Effector memory CD4-positive, alpha-beta T cell (primary cell): ENCODE measurements around the gene SYT14.
"Not testable (repeated sequence)": the region's sequence is repeated elsewhere in the genome, so short reads cannot be mapped to it uniquely, and the experiment has no call there.

ENCODE experiments used
- DNase-seq, 3 donors: peaks; one replicate each; pipeline ENCODE4 v3.0.0-alpha.2; 2020
- H3K27ac ChIP-seq: 2 replicates; pipeline ENCODE4 v1.7.0; 2013; ENCODE audit warnings: mild to moderate bottlenecking, low read length, moderate library complexity; ENCODE audit not compliant: insufficient read depth, poor library complexity, severe bottlenecking
- H3K27me3 ChIP-seq: replicated peaks from 2 replicates; pipeline ENCODE4 v1.7.0; 2013; ENCODE audit warnings: mild to moderate bottlenecking, low read length; ENCODE audit not compliant: insufficient read depth, control insufficient read depth, poor library complexity, severe bottlenecking
- H3K36me3 ChIP-seq: 2 replicates; pipeline ENCODE4 v1.7.0; 2013; ENCODE audit warnings: mild to moderate bottlenecking, low read length, moderate library complexity; ENCODE audit not compliant: control insufficient read depth, insufficient read depth
- H3K4me1 ChIP-seq: 2 replicates; pipeline ENCODE4 v1.7.0; 2013; ENCODE audit warnings: low read length, mild to moderate bottlenecking; ENCODE audit not compliant: control insufficient read depth, insufficient read depth, poor library complexity, severe bottlenecking
- H3K4me3 ChIP-seq: 2 replicates; pipeline ENCODE4 v1.7.0; 2013; ENCODE audit warnings: low read length, low read depth, mild to moderate bottlenecking; ENCODE audit not compliant: insufficient read depth, poor library complexity, severe bottlenecking
- H3K9me3 ChIP-seq: 2 replicates; pipeline ENCODE4 v1.7.0; 2013; ENCODE audit warnings: mild to moderate bottlenecking, low read length, moderate library complexity; ENCODE audit not compliant: control insufficient read depth

SYT14 gene

DNA sequence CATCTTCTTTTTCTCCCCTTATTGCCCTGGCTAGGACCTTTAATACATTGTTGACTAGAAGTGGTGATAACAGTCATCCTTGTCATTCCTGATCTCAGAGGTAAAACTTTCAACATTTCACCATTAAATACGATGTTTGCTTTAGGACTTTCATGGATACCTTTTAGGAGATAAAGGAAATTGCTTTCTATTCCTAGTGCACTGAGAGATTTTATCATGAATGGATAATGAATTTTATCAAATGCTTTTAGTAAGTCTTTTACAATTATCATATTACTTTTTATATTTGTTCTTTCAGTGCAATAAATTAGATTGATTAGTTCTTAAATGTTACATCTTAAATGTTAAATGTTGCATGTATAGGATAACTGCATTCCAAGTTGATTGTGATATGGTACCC, 147.3 kb downstream of the SYT14 start:
- Histone ChIP-seq H3K36me3 (no peaks in the 10 kb centered on the region), H3K9me3 (no peaks in the 10 kb centered on the region), H3K4me3 (no peak overlapping the region), H3K4me1 (no peaks in the 10 kb centered on the region), H3K27ac (no peak overlapping the region), H3K27me3 (no peaks in the 10 kb centered on the region)
- DNase-seq: no peak

DNA sequence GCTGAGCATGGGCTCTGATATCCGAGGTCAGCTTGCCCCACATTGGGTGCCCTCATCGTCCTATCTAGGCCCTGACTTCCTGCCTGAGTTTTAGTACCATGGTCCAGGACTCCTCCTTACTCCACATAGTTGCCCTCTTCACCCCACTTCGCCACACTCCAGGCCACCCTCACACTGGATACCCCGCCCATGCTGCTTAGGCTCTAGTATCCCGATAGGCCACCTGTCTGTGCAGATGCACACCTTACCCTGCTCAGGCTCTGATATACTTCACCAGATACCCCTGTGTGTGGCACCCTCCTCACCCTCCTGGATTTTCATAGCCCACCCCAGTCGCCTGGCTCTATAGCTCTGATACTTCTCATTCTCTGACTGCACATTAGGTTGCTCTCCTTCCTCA, 149.0 kb downstream of the SYT14 start:
- Histone ChIP-seq H3K27ac (no peak overlapping the region), H3K4me3 (no peak overlapping the region), H3K4me1 (no peaks in the 10 kb centered on the region), H3K27me3 (no peaks in the 10 kb centered on the region), H3K36me3 (no peaks in the 10 kb centered on the region), H3K9me3 (no peaks in the 10 kb centered on the region)
- no peak for DNase-seq

DNA sequence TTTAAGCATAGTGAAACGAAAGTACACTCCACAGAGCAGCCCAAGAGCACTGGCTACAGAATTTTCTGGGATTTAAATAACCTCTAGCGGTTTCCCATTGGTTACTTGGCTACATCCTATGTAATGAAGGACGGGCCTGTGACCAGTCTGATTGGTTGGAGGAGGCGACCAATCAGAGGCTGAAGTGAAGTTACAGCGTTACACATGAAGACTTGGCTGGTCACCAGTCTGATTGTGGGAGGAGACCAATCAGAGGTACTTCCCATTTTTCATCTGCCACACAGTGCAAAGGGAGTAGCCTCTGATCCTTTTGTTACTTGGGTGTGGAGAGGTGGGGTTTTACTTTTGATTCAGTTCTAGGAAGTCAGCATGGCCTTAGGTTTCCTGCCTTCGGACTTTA, 151.8 kb downstream of the SYT14 start:
- no peak for DNase-seq
- H3K9me3 ChIP-seq: no peaks in the 10 kb centered on the region
- no peak overlapping the region for H3K27ac ChIP-seq
- no peaks in the 10 kb centered on the region for H3K36me3 ChIP-seq
- H3K4me1 ChIP-seq: no peaks in the 10 kb centered on the region
- no peaks in the 10 kb centered on the region for H3K27me3 ChIP-seq
- H3K4me3 ChIP-seq: no peak overlapping the region

DNA sequence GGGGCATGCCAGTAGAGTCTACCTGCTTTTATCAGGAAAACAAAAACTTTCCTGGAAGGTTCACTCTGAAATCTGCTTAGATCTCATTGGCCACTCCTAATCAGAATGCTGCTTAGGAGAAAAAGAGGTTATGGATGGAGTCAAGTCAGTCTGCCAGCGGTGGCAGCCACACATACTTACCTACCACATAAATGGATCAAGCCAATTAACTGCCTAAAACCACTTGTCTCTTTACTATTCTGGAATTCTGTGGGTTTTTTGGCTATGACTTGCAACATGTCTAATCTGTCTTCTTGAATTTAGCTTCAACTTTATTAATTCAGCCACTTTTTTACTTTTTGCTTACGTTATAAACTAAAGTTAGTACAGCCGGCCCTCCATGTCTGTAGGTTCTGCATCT, 154.3 kb downstream of the SYT14 start:
- DNase-seq: no peak
- H3K27me3 ChIP-seq: no peaks in the 10 kb centered on the region
- H3K27ac ChIP-seq: no peak overlapping the region

DNA sequence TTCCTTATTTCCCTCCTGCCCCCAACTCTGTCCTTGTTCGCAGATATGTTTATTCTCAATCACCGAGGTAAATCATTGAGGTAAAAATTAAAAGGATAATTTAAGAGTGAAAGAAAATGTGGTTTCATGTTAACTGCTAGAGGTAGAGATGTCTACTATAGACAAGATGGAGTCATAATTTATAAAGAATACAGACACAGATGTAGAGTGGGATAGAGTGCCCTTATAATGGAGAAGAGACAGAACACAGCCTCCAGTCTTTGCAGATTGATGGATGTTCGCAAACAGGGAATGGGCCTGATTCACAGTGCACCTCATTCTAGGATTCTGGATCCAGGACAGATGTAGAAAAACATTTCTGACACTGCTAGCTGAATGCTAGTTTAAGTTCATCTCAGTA, 155.4 kb downstream of the SYT14 start:
- no peak for DNase-seq
- Histone ChIP-seq H3K27ac (no peak overlapping the region), H3K27me3 (no peaks in the 10 kb centered on the region), H3K36me3 (no peaks in the 10 kb centered on the region), H3K9me3 (no peaks in the 10 kb centered on the region), H3K4me3 (no peak overlapping the region), H3K4me1 (no peaks in the 10 kb centered on the region)

More for the DNA sequence above, 154.3 kb downstream of the SYT14 start:
- Histone ChIP-seq H3K36me3 (no peaks in the 10 kb centered on the region), H3K4me3 (no peak overlapping the region), H3K4me1 (no peaks in the 10 kb centered on the region), H3K9me3 (no peaks in the 10 kb centered on the region)

DNA sequence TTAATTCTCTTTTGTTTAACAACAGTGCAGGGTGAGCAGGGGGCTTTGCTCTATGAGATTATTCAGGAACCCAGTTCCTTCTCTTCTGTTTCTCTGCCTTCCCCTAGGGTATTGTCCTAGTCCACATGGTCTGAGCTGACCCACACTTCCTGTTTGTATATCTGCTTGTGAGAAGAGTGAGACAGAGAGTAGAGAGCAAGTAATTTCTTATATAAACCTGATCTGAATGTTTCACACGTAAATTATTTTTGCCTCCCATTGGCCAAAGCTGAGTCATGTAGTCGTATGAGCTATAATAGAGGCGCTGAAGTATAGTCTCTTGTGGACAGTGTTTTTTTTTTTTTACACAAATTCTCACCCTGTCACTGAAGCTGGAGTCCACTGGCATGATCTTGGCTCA, 160.3 kb downstream of the SYT14 start:
- Histone ChIP-seq H3K36me3 (no peaks in the 10 kb centered on the region), H3K27me3 (no peaks in the 10 kb centered on the region), H3K4me1 (no peaks in the 10 kb centered on the region), H3K27ac (no peak overlapping the region), H3K4me3 (no peak overlapping the region), H3K9me3 (no peaks in the 10 kb centered on the region)
- DNase-seq: no peak

DNA sequence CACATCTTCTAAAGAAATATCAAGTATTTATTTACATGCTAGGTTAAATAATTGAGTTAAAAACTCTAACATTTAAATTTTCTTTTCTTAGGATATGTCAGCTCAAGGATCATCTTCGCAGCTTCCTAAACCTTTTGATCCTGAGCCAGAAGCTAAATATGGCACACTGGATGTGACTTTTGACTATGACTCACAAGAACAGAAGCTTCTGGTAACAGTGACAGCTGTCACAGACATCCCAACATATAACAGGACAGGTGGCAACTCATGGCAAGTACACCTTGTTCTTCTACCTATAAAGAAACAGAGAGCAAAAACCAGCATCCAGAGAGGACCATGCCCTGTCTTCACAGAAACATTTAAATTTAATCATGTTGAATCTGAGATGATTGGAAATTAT, 161.9 kb downstream of the SYT14 start:
- no peak for DNase-seq
- Histone ChIP-seq H3K27me3 (peaks cover 3% of the 10 kb centered on the region), H3K27ac (no peak overlapping the region), H3K36me3 (no peaks in the 10 kb centered on the region), H3K4me1 (no peaks in the 10 kb centered on the region), H3K9me3 (no peaks in the 10 kb centered on the region), H3K4me3 (no peak overlapping the region)

DNA sequence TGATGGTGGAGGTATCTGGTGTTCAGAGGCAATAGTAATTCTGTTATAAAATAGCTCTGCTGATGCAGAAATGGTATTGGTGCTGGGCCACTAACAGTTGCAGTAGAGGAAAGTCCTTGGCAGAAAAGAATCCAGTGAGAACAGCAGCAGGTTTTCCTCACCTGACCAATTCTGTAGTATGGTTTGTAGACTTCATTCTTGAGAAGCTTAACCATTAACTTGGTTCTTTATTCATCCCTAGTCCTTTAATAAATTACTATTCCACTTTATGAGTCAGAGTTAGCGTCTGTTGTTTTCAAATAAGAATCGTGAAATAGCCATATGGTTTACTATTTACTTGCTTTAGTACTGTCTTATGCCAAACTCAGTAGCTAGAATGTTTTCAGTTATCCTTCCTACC, 166.1 kb downstream of the SYT14 start:
- no peaks in the 10 kb centered on the region for H3K36me3 ChIP-seq
- no peak overlapping the region for H3K27ac ChIP-seq
- H3K27me3 ChIP-seq: peaks cover 3% of the 10 kb centered on the region
- no peaks in the 10 kb centered on the region for H3K4me1 ChIP-seq
- no peak for DNase-seq
- no peaks in the 10 kb centered on the region for H3K9me3 ChIP-seq
- H3K4me3 ChIP-seq: no peak overlapping the region

DNA sequence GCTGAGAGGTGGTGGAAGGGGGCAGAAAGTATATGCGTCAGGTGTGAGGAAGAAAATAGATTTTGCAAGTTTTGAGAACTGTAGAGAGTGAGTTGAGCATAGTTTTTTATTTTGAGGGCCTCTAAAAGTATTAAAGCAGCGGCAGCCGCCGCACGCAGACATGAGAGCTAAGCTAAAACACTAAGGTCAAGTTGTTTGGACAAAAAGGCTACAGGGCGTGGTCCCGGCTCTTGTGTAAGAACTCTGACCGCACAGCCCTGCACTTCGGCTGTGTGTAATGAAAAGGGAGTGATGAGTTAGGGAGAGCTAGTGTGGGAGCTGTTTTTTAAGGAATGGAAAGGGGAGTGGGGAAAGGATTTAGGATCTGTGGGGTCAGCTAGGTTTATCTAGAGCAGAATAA, 174.9 kb downstream of the SYT14 start:
- not testable (repeated sequence) for H3K27ac ChIP-seq, DNase-seq, H3K4me1 ChIP-seq, H3K9me3 ChIP-seq, H3K36me3 ChIP-seq, H3K4me3 ChIP-seq, H3K27me3 ChIP-seq

DNA sequence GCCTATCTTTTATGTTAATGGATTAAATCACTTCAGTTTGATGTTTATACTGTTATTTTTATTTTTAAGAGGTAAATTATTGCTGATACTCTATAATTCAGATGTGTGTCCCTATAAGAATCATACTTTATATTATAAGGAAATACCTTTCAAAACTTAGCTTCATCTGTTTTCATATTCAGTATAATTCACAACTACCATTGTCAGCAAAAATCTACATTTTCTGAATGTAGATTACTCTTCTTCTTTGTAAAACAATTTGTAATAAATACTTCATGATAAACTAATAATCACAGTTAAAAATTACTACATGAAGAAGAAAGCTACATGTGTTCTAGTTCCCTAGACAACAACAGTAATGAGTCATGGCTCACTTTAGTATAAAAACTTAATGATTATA, 179.2 kb downstream of the SYT14 start:
- H3K36me3 ChIP-seq: no peaks in the 10 kb centered on the region
- no peak overlapping the region for H3K4me3 ChIP-seq
- no peaks in the 10 kb centered on the region for H3K27me3 ChIP-seq
- H3K27ac ChIP-seq: no peak overlapping the region
- H3K9me3 ChIP-seq: no peaks in the 10 kb centered on the region
- no peaks in the 10 kb centered on the region for H3K4me1 ChIP-seq
- no peak for DNase-seq

DNA sequence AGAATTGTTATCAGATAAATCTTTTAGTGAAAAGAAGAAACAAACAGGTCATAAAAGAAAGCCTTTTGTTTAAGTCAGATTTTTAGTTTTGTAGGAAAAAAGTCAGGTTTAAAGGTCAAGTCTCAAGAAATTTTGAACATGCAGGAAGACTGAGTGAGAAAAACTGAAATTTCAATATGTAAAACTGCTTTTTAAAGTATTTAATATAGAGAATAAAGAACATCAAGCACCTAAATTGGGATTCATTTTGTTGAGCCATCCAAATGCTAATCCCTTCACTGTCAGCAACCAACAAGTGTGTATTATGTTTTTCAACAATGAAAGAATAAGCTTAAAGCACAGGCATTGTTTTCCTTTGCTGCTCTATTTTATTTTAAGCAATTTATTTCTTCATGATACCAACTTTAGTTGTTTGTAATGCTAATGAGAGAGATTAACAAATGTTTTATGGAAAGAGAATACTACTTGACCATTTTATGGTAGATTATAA, 179.7 kb downstream of the SYT14 start:
- no peak for DNase-seq
- H3K27ac ChIP-seq: no peak overlapping the region
- H3K36me3 ChIP-seq: no peaks in the 10 kb centered on the region
- H3K27me3 ChIP-seq: no peaks in the 10 kb centered on the region
- H3K9me3 ChIP-seq: no peaks in the 10 kb centered on the region
- H3K4me1 ChIP-seq: no peaks in the 10 kb centered on the region
- no peak overlapping the region for H3K4me3 ChIP-seq
